Activated T-helper 1 cell treated with anti-CD3 and anti-CD28 coated beads, Interleukin-12 subunit alpha, Interleukin-12 subunit beta, Interleukin-2, Interleukin-4 antibody, amounts not matched to agents 30 ng/mL and 10 ng/mL and 1 ng/mL, durations not matched to agents 14 hours and 24 hours and 36 hours (primary cell): ENCODE results near the gene NINJ1. TPM values are rescaled to one million over a fixed set of nuclear protein-coding genes. Genes with fewer than 3 reads are reported as not detected.
A peak's percentile ranks its signal among the peaks of the same experiment; 100 is the strongest.

Experiments used
- DNase-seq: peaks from one replicate; pipeline ENCODE4 v3.0.0; 2021; ENCODE audit warnings: low spot score
- H3K27ac Mint-ChIP-seq: one replicate; pipeline ENCODE4 v1.8.0; 2021; ENCODE audit warnings: mild to moderate bottlenecking, mixed read lengths
- H3K27me3 Mint-ChIP-seq: one replicate; pipeline ENCODE4 v1.8.0; 2022; ENCODE audit warnings: mild to moderate bottlenecking, moderate library complexity, mixed read lengths; ENCODE audit not compliant: insufficient read depth
- H3K36me3 Mint-ChIP-seq: one replicate; pipeline ENCODE4 v1.8.0; 2021; ENCODE audit warnings: low read depth, mixed read lengths
- H3K4me1 Mint-ChIP-seq: one replicate; pipeline ENCODE4 v1.8.0; 2021; ENCODE audit warnings: low read depth, mixed read lengths
- H3K4me3 Mint-ChIP-seq: one replicate; pipeline ENCODE4 v1.8.0; 2021; ENCODE audit warnings: mild to moderate bottlenecking, moderate library complexity, mixed read lengths
- H3K9me3 Mint-ChIP-seq: one replicate; pipeline ENCODE4 v1.8.0; 2021; ENCODE audit warnings: mixed read lengths
- intact Hi-C: fragments of 100-400 bp; cut with micrococcal nuclease; formaldehyde crosslinking; loops from one replicate; pipeline ENCODE4 v1.15.1; 2024
- total RNA-seq: library from RNA; stranded (reverse); gene quantifications from 2 replicates; pipeline ENCODE4 v1.2.3, GENCODE V29; 2022

NINJ1 gene
- total RNA-seq, 1 donor from 2014 or later = 94.2 TPM

- peaks cover 5% of the 10 kb centered on the region for H3K9me3 Mint-ChIP-seq
- peaks cover 44% of the 10 kb centered on the region for H3K36me3 Mint-ChIP-seq
- H3K27me3 Mint-ChIP-seq = no peaks in the 10 kb centered on the region
- H3K4me1 Mint-ChIP-seq = peaks cover 41% of the 10 kb centered on the region
- no peak overlapping the region for H3K4me3 Mint-ChIP-seq
- no peak for DNase-seq
- H3K27ac Mint-ChIP-seq = no peak overlapping the region
- intact Hi-C loops = no loop called here
Observed at GRCh38 chr9:93079371-93079770, 54.7 kb downstream of the NINJ1 start.

GRCh38 chr9:93077811-93078210 is 56.2 kb downstream of the NINJ1 start:
- H3K27me3 Mint-ChIP-seq = no peaks in the 10 kb centered on the region
- H3K4me1 Mint-ChIP-seq = peaks cover 32% of the 10 kb centered on the region

GRCh38 chr9:93077367-93077766 is 56.7 kb downstream of the NINJ1 start:
- intact Hi-C loops = no loop called here
- Mint-ChIP-seq H3K4me1 (peaks cover 28% of the 10 kb centered on the region), H3K36me3 (peaks cover 42% of the 10 kb centered on the region), H3K27ac (peak overlapping the region; percentile 57), H3K4me3 (no peak overlapping the region), H3K9me3 (no peaks in the 10 kb centered on the region), H3K27me3 (no peaks in the 10 kb centered on the region)
- no peak for DNase-seq

More at GRCh38 chr9:93077811-93078210, 56.2 kb downstream of the NINJ1 start:
- H3K27ac Mint-ChIP-seq = peak overlapping the region; percentile 57
- intact Hi-C loops = no loop called here
- H3K4me3 Mint-ChIP-seq = no peak overlapping the region
- H3K9me3 Mint-ChIP-seq = no peaks in the 10 kb centered on the region
- no peak for DNase-seq
- peaks cover 39% of the 10 kb centered on the region for H3K36me3 Mint-ChIP-seq

- H3K27me3 Mint-ChIP-seq = no peaks in the 10 kb centered on the region
- no peak for DNase-seq
- H3K36me3 Mint-ChIP-seq = peaks cover 39% of the 10 kb centered on the region
- intact Hi-C loops = no loop called here
- no peaks in the 10 kb centered on the region for H3K9me3 Mint-ChIP-seq
- H3K4me1 Mint-ChIP-seq = peaks cover 25% of the 10 kb centered on the region
- no peak overlapping the region for H3K4me3 Mint-ChIP-seq
- no peak overlapping the region for H3K27ac Mint-ChIP-seq
Observed at GRCh38 chr9:93076792-93077128, 57.3 kb downstream of the NINJ1 start.

- no peak overlapping the region for H3K27ac Mint-ChIP-seq
- no peaks in the 10 kb centered on the region for H3K27me3 Mint-ChIP-seq
- H3K4me3 Mint-ChIP-seq = no peak overlapping the region
- H3K4me1 Mint-ChIP-seq = peaks cover 24% of the 10 kb centered on the region
- intact Hi-C loops = no loop called here
- no peak for DNase-seq
- H3K36me3 Mint-ChIP-seq = peaks cover 39% of the 10 kb centered on the region
- H3K9me3 Mint-ChIP-seq = no peaks in the 10 kb centered on the region
Observed at GRCh38 chr9:93076101-93076791, 57.8 kb downstream of the NINJ1 start.

- H3K36me3 Mint-ChIP-seq = peaks cover 37% of the 10 kb centered on the region
- DNase-seq = no peak
- H3K27me3 Mint-ChIP-seq = no peaks in the 10 kb centered on the region
- no peaks in the 10 kb centered on the region for H3K9me3 Mint-ChIP-seq
- no peak overlapping the region for H3K4me3 Mint-ChIP-seq
- peaks cover 29% of the 10 kb centered on the region for H3K4me1 Mint-ChIP-seq
- intact Hi-C loops = no loop called here
- no peak overlapping the region for H3K27ac Mint-ChIP-seq
Observed at GRCh38 chr9:93072383-93072795, 61.7 kb downstream of the NINJ1 start.

Other genes starting within 250 kb of the NINJ1 start
- gene FGD3, start 186.7 kb downstream of the NINJ1 start, total RNA-seq = 43.9 and 44.0 TPM in 2 replicates
- gene SUSD3, start 75.5 kb downstream of the NINJ1 start, total RNA-seq = 31.7 and 33.2 TPM in 2 replicates
- 40.5 and 41.7 TPM in 2 replicates for gene CARD19, start 38.0 kb downstream of the NINJ1 start, total RNA-seq
- gene WNK2, start 49.9 kb upstream of the NINJ1 start, total RNA-seq = 2.2 and 3.0 TPM in 2 replicates